ENCODE measurements around the gene HS3ST1.

DNA sequence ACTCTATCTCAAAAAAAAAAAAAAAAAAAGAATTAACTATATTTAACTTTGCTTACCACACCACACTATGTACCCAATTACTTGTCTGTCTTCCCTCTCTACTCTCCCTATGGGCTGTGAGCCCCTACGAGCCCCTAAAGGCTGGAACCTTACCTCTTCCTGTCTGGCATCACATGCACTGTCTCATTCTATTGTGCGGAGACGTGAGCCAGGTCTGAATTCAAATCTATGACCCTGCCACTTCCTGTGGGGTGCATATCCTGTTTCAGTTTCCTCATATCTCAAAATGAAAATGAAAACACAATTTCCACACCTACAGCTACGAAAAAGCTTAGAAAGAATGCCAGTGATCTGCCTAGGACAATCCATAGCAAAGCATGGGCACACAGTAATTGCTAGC lies 42.9 kb upstream of the HS3ST1 start:
- TF ChIP-seq POLR2A (IDR thresholded peaks at IDR 0.05): no peak
- TF ChIP-seq, protein P1, sequence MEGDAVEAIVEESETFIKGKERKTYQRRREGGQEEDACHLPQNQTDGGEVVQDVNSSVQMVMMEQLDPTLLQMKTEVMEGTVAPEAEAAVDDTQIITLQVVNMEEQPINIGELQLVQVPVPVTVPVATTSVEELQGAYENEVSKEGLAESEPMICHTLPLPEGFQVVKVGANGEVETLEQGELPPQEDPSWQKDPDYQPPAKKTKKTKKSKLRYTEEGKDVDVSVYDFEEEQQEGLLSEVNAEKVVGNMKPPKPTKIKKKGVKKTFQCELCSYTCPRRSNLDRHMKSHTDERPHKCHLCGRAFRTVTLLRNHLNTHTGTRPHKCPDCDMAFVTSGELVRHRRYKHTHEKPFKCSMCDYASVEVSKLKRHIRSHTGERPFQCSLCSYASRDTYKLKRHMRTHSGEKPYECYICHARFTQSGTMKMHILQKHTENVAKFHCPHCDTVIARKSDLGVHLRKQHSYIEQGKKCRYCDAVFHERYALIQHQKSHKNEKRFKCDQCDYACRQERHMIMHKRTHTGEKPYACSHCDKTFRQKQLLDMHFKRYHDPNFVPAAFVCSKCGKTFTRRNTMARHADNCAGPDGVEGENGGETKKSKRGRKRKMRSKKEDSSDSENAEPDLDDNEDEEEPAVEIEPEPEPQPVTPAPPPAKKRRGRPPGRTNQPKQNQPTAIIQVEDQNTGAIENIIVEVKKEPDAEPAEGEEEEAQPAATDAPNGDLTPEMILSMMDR (IDR thresholded peaks at IDR 0.05): no peak
